ENCODE measurements around the gene LY6G5C. TPM values are rescaled to one million over a fixed set of nuclear protein-coding genes. Genes with fewer than 3 reads are reported as not detected.

LY6G5C gene
- total and polyA plus RNA-seq, 9 of the 15 experiments (the other 6 are each of a cell fraction or from before 2014, with no cell fraction given), result 0.10 to 0.67 (median 0.46) TPM; not detected in 4

- TF ChIP-seq SPI1 (IDR thresholded peaks at IDR 0.05; ENCODE audit: borderline replicate concordance, low read depth, low read length) (peak; percentile 47; the same call in 1 of the 2 replicates), POLR2G (IDR thresholded peaks at IDR 0.05; ENCODE audit: low read depth, low read length) (peak; percentile 67), TGIF2 (CRISPR knock-in tag; IDR thresholded peaks at IDR 0.05) (no peak), ZFPM2 (CRISPR knock-in tag; IDR thresholded peaks at IDR 0.05) (no peak), NR2C1 (IDR thresholded peaks at IDR 0.05) (no peak), NR2C1 (tag; IDR thresholded peaks at IDR 0.05) (peak; percentile 55; the same call in 1 of the 2 replicates)
These were observed 18.6 kb downstream of the LY6G5C start (continued) for GRCh38 chr6:31662124-31662723.

GRCh38 chr6:31661262-31662123 is 19.4 kb downstream of the LY6G5C start:
- no peaks in the 10 kb centered on the region for H3K9me3 ChIP-seq (replicated peaks; ENCODE audit: control insufficient read depth, insufficient read depth, low read depth, low read length)
- 46% methylated on average over 12 of the region's 12 CpGs for whole genome bisulfite sequencing (ENCODE audit: insufficient coverage, low coverage, missing lambda C conversion rate)
- DNase-seq (ENCODE audit: extremely low read depth in 1 of 4, low spot score in 3 of 4) (no peak), FAIRE-seq (no peak), ATAC-seq (no peak)
- peak overlapping the region; percentile 52 for H3K4me3 ChIP-seq
- no TSS peak for BruUV-seq (replicated peaks)
- POLR2A ChIA-PET, result interaction anchor here (0.6 to 9.8 kb wide), 41 partner anchors 8 to 1311 kb away, joined by 3 to 267 read pairs (median 5); partner anchors contain the start of genes ABHD16A, APOM, BAG6 and CLIC1
- H3K79me2 ChIP-seq (ENCODE audit: control insufficient read depth, insufficient read depth, low read length), result peaks cover 86% of the 10 kb centered on the region
- H3K36me3 ChIP-seq (ENCODE audit: control insufficient read depth, insufficient read depth, low read length), result peaks cover 52% of the 10 kb centered on the region
- H2AFZ ChIP-seq (ENCODE audit: low read depth, low read length), result peak overlapping the region; percentile 14
- H3K4me1 ChIP-seq (replicated peaks in 1 of 2; ENCODE audit: control insufficient read depth in 2 of 2, insufficient read depth in 2 of 2, low read length in 2 of 2), result peaks cover 47 to 65% of the 10 kb centered on the region in 2 experiments
- peak overlapping the region; percentile 98 for H3K4me2 ChIP-seq (ENCODE audit: insufficient read depth, low read length)
- no peaks in the 10 kb centered on the region for H3K9me1 ChIP-seq (ENCODE audit: control insufficient read depth, insufficient read depth, low read length)
- H3K27me3 ChIP-seq (ENCODE audit: control insufficient read depth in 2 of 2, insufficient read depth in 2 of 2, low read length in 2 of 2), result no peaks in the 10 kb centered on the region
- in situ Hi-C loops (cut with MboI) (loop anchor here (5.0 kb wide), 2 partner anchors 114 to 201 kb away; partner anchors contain the start of genes ATP6V1G2, NEU1 and NFKBIL1), intact Hi-C loops (cut with micrococcal nuclease) (loop anchor here (10.0 kb wide), 1 partner anchor 513 kb away; the partner anchor contains the start of genes AGPAT1 and RNF5)
- H4K20me1 ChIP-seq (replicated peaks; ENCODE audit: control insufficient read depth, insufficient read depth, low read length), result peaks cover 8% of the 10 kb centered on the region; the same call in 1 of the 2 replicates
- H3K9ac ChIP-seq (ENCODE audit: insufficient read depth in 1 of 2, low read depth in 2 of 2, low read length in 2 of 2), result peak overlapping the region; percentile 80 to 93
- peak overlapping the region; percentile 80 for H3K27ac ChIP-seq (ENCODE audit: extremely low read depth, low read depth, low read length)
- CTCF ChIA-PET (ENCODE audit: low intra/inter-chr PET ratio), result interaction anchor here (0.9 kb wide), 1 partner anchor 28 kb away, joined by 3 read pairs; no protein-coding TSS in a partner anchor
- peak; percentile 84 for TF ChIP-seq ZNF316 (IDR thresholded peaks at IDR 0.05)
- TF ChIP-seq MTA2 (IDR thresholded peaks at IDR 0.05; ENCODE audit: low read depth), result no peak
- no peak for TF ChIP-seq FUS (optimal IDR thresholded peaks at IDR 0.05; ENCODE audit: low read depth, low read length)
- no peak for TF ChIP-seq KDM2B (CRISPR knock-in tag; IDR thresholded peaks at IDR 0.05)
- TF ChIP-seq YY1 (IDR thresholded peaks at IDR 0.05; ENCODE audit: borderline replicate concordance in 1 of 3, control insufficient read depth in 1 of 3, extremely low read depth in 1 of 3, insufficient read depth in 3 of 3, insufficient read length in 1 of 3, insufficient replicate concordance in 2 of 3, low read depth in 1 of 3, low read length in 2 of 3), result no peak
- TF ChIP-seq SIN3B (IDR thresholded peaks at IDR 0.05; ENCODE audit: low read depth), result no peak
- no peak for TF ChIP-seq CUX1 (CRISPR knock-in tag; IDR thresholded peaks at IDR 0.05)
- TF ChIP-seq NCOA4 (IDR thresholded peaks at IDR 0.05; ENCODE audit: partially characterized antibody), result no peak
